Measurements from ENCODE around the gene ROBO4. TPM values are rescaled to one million over a fixed set of nuclear protein-coding genes. Genes with fewer than 3 reads are reported as not detected.

ROBO4 gene
- total RNA-seq (2022; extraction: Qiagen RNA extraction), result 0.06 to 0.18 TPM in 2 of 5 replicates, not detected in the others

DNA sequence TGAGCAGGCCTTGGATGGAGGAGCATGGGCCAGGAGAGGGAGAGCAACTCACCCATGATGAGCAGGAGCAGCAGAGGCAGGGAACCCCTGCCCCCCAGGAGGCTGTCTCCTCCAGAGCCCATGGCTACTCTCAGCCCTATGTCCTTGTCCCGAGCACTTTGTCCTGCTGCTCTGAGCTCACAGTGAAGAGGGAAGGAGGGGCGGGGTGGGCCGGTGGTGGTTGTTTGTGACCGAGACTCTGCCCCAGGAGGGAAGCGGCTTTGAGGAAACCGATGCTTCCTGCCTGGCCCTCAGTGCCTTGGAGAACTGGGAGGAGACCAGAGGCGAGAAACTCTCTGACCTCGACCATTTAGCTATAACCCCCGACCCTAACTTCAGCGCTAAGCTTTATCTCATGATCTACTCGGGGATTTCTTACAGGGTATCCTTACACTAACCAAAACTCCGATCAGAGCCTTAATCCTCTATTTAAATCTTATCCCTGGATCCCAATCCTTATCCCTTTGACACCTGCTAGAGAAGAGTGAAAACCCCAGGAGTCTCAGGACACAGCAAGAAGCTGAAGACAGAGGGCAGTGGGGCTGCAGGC is at the start of gene ROBO4:
Gene ROBO4, minus strand, starts transcription at position 192 of the 589 bp plus-strand sequence. Its CDS starts 70 bp downstream, at position 122.

DNA sequence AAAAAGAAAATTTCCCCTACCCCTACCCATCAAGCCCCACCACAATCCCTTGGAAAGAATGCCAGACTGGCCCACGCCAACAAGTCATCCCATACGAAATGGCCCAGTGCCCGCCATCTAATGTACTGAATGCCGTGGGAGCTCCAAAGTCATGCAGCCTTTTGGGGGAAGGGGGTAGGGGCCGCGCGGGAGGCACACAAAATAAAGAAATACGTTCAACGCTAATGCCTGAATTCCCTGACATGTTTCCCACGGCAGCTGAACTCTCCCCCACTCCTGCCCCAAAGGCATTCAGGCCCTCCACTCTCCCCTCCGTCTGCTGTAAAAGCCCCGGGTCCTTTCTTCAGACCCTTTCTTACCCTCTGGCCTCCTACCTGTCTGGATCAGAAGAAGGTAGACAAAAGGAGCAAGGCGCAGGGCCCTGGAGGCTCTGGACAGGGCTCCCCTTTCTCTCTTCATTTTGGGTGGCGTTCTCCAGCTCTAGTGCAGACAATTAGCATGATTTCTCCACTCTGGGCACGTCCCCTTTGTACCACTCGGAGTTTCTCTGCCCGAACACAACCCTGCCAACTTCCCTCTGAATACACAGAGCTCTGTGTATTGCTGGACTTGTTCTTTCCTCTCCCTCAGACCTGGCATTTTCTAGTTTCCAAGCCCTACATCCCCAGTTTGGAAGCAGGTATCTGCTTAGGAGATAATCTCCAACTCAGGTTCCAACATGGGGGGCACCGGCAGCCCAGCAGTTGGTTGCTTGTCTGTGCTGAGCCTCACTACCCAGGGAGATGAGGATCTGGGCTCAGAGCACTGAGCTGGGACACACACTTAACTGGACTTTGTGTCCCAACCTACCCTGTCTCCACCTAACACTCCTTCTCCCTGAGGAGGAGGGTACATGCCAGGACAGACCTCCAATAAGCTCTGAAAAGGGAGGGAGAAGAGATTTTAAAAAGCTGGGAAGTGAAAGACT is 38.2 kb upstream of the ROBO4 start, which contains the start of gene HEPACAM:
Gene HEPACAM, minus strand, starts transcription at position 500 of the 967 bp plus-strand sequence. Its CDS starts 41 bp downstream, at position 459.

DNA sequence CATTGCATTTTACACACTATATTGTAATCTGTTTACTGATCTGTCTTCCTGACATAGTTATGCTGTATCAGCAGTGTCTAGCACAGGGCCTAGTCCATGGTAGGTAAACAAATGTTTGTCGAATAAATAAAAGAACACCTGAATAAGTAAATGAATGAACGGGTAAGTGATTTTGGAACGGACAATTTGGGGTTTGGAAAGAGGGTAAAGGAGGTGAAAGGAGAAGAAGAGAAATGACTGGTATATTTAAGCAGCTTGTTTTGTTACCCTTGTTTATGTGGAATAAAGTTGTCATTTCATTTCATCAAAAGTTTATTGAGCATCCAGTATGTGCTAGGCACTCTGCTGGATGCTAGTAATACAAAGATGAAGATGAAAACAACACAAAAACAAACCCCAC is 21.3 kb upstream of the ROBO4 start, which contains the start of gene HEPN1:
Gene HEPN1, plus strand, starts transcription at position 301 of the 400 bp plus-strand sequence.

DNA sequence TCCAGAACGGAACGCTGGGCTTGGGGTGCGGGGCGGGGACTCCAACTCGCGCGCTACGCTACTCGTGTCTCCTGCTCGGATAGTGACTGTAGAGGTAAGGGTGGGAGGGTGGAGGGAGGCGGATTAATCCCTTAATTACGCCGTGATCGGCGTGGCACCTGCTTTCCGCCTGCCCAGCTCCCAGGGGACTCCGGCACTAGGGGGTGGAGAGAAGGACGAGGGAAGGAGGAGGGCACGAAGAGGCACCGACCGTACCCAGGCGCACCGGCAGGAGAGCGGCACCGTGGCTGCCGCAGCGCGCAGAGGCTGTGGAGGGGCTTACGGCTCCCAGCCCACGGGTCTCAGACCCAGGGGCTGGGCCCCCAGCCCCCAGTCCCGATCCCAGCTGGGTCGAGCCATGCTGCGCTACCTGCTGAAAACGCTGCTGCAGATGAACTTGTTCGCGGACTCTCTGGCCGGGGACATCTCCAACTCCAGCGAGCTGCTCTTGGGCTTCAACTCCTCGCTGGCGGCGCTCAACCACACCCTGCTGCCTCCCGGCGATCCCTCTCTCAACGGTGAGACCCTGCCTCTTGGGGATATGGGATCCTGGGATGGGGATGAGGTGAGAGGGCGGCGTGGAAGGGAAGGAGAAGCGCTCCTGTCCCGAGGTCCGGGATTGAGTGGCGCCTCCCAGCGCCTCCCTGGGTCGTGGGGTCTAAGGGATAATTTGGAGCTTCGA is 32.3 kb downstream of the ROBO4 start, which contains the start of gene ROBO3:
Gene ROBO3, plus strand, starts transcription at position 252 of the 721 bp plus-strand sequence. Its CDS starts 146 bp downstream, at position 398.

Other genes with a start within 250 kb of the ROBO4 start
- 12.4 to 16.7 TPM (median 15.2 TPM) in 5 replicates for gene SIAE, start 224.1 kb downstream of the ROBO4 start, total RNA-seq (2022; extraction: Qiagen RNA extraction)
- gene SPA17, start 224.0 kb downstream of the ROBO4 start, total RNA-seq (2022; extraction: Qiagen RNA extraction), result 17.8 to 33.0 TPM (median 19.6 TPM) in 5 replicates
- gene NRGN, start 157.9 kb downstream of the ROBO4 start, total RNA-seq (2022; extraction: Qiagen RNA extraction), result 6.4 to 13.1 TPM (median 11.8 TPM) in 5 replicates
- not detected in 5 replicates for gene VSIG2, start 145.6 kb downstream of the ROBO4 start, total RNA-seq (2022; extraction: Qiagen RNA extraction)
- 9.4 to 12.9 TPM (median 12.1 TPM) in 5 replicates for gene ESAM, start 135.6 kb downstream of the ROBO4 start, total RNA-seq (2022; extraction: Qiagen RNA extraction)
- gene MSANTD2, start 97.5 kb downstream of the ROBO4 start, total RNA-seq (2022; extraction: Qiagen RNA extraction), result 5.2 to 6.6 TPM (median 6.2 TPM) in 5 replicates
- gene ROBO3, start 32.4 kb downstream of the ROBO4 start, total RNA-seq (2022; extraction: Qiagen RNA extraction), result 1.9 to 2.6 TPM (median 2.3 TPM) in 5 replicates
- not detected in 5 replicates for gene HEPN1, start 21.4 kb upstream of the ROBO4 start, total RNA-seq (2022; extraction: Qiagen RNA extraction)
- not detected in 5 replicates for gene HEPACAM, start 38.2 kb upstream of the ROBO4 start, total RNA-seq (2022; extraction: Qiagen RNA extraction)
- gene CCDC15, start 56.3 kb upstream of the ROBO4 start, total RNA-seq (2022; extraction: Qiagen RNA extraction), result 0.51 to 0.89 TPM (median 0.66 TPM) in 5 replicates
- gene SLC37A2, start 165.4 kb upstream of the ROBO4 start, total RNA-seq (2022; extraction: Qiagen RNA extraction), result 0.06 to 0.21 TPM (median 0.08 TPM) in 5 replicates
- 19.6 to 23.0 TPM (median 22.9 TPM) in 5 replicates for gene TMEM218, start 213.8 kb upstream of the ROBO4 start, total RNA-seq (2022; extraction: Qiagen RNA extraction)